Measurements from ENCODE around the gene CTNNA2. TPM values are rescaled to one million over a fixed set of nuclear protein-coding genes. Genes with fewer than 3 reads are reported as not detected.

Gene CTNNA2
- total RNA-seq, 4 donors from 2014 or later = 0.40 to 1.7 (median 1.5) TPM; not detected in 1

DNA sequence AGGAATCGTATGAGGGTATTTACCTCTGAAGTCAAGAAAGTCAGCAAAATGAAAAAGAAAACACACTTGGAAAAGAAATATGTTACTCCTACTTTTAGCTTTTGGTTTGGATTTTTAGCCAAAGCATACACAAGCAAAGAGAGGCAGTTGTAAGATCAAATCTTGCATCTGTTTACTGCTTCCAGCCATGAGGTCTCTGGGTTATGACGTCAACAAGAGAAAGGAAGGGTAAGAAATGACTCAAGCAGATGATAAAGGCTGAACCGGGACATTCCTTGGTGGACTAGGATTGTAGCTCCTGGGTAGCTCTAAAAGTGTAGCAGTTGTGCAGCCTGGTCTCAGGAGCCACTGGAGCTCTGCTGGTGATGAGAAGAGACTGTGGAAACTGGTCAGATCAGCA, 16.8 kb downstream of the CTNNA2 start:
- no peak overlapping the region for H3K4me3 ChIP-seq
- DNase-seq = no peak
- no peaks in the 10 kb centered on the region for H3K36me3 ChIP-seq
- TF ChIP-seq EP300 (IDR thresholded peaks at IDR 0.05; ENCODE audit: low read depth) = no peak
- TF ChIP-seq CTCF (IDR thresholded peaks at IDR 0.05) = no peak
- TF ChIP-seq POLR2AphosphoS5 (IDR thresholded peaks at IDR 0.05) = no peak
- no peak for TF ChIP-seq POLR2A (IDR thresholded peaks at IDR 0.05)
- H3K27ac ChIP-seq = no peak overlapping the region
- in situ Hi-C loops (cut with MboI; ENCODE audit: low pct_ligation_motif_present in 1 of 4, low pct_unique_long_range_greater_than_20kb in 1 of 4, low sequenced_read_pairs in 3 of 4) (loop anchor here in 1 of 4 donors (25.0 kb wide), 1 partner anchor 333 kb away; no protein-coding TSS in a partner anchor), intact Hi-C loops (cut with DNase I; ENCODE audit: low total_unique reads) (no loop called here)
- WGBS, 2 donors (ENCODE audit: low coverage in 1 of 2) = 58 to 66% methylated on average over 3 of the region's 3 CpGs
- H3K27me3 ChIP-seq = no peaks in the 10 kb centered on the region
- no peaks in the 10 kb centered on the region for H3K9me3 ChIP-seq
- H3K4me1 ChIP-seq = no peaks in the 10 kb centered on the region

DNA sequence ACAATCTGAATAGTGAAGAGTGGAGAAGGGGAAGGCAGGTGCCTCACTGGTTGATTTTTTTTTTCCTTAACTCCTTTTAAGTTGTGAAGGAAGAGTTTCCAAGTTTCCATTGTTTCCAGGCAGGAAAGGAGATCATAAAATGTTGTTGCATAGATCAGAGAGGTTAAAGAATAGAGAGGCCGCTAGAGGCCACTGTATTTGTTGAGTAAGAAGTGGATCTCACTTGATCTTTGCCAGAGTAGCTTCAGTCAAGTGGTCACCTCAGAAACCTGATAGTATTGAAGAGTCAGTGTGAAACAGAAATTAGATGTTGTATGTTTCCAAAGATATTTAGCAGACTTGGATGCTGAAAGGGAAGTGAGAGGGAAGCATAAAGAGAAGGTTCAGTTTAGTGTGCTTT, 17.6 kb downstream of the CTNNA2 start:
- Histone ChIP-seq H3K4me3 (no peak overlapping the region), H3K4me1 (no peaks in the 10 kb centered on the region), H3K27ac (no peak overlapping the region), H3K36me3 (no peaks in the 10 kb centered on the region), H3K9me3 (no peaks in the 10 kb centered on the region), H3K27me3 (no peaks in the 10 kb centered on the region)
- TF ChIP-seq EP300 (IDR thresholded peaks at IDR 0.05; ENCODE audit: low read depth) (no peak), POLR2AphosphoS5 (IDR thresholded peaks at IDR 0.05) (no peak), CTCF (IDR thresholded peaks at IDR 0.05) (peak in 1 of 5 experiments; percentile 5)
- in situ Hi-C loops (cut with MboI; ENCODE audit: low pct_ligation_motif_present in 1 of 4, low pct_unique_long_range_greater_than_20kb in 1 of 4, low sequenced_read_pairs in 3 of 4) = loop anchor here in 1 of 4 donors (25.0 kb wide), 1 partner anchor 332 kb away; no protein-coding TSS in a partner anchor
- 0 to 14% methylated on average over 1 of the region's 1 CpG for WGBS, 2 donors (ENCODE audit: low coverage in 1 of 2)
- intact Hi-C loops (cut with DNase I; ENCODE audit: low total_unique reads) = no loop called here
- no peak for DNase-seq

DNA sequence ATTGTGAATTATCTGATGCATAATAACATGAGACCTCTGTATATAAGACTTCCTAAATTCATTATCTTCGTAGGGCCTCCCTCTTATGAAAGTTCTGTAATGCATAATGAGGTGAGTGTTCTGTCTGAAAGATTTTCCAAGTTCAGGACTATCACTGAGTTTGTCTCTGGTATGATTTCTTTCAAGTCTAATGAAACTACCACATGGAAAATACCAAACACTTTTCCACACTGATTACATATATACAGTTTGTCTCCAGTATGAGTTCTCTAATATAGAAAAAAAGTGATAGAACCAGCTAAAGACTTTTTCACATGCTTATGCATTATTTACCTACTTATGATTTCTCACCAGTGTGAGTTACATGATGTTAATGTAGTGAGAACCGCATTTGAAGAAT, 34.7 kb downstream of the CTNNA2 start:
- in situ Hi-C loops (cut with MboI; ENCODE audit: low pct_ligation_motif_present in 1 of 4, low pct_unique_long_range_greater_than_20kb in 1 of 4, low sequenced_read_pairs in 3 of 4) (loop anchor here in 1 of 4 donors (25.0 kb wide), 1 partner anchor 315 kb away; no protein-coding TSS in a partner anchor), intact Hi-C loops (cut with DNase I; ENCODE audit: low total_unique reads) (no loop called here)
- Histone ChIP-seq H3K4me3 (no peak overlapping the region), H3K27ac (no peak overlapping the region), H3K9me3 (peaks cover 13 to 19% of the 10 kb centered on the region in 2 donors), H3K27me3 (no peaks in the 10 kb centered on the region), H3K4me1 (no peaks in the 10 kb centered on the region), H3K36me3 (peaks cover 0 to 2% (median 0%) of the 10 kb centered on the region in 4 donors)
- no peak for DNase-seq
- no peak for TF ChIP-seq POLR2A (IDR thresholded peaks at IDR 0.05)
- TF ChIP-seq EP300 (IDR thresholded peaks at IDR 0.05; ENCODE audit: low read depth) = no peak
- TF ChIP-seq POLR2AphosphoS5 (IDR thresholded peaks at IDR 0.05) = no peak
- TF ChIP-seq CTCF (IDR thresholded peaks at IDR 0.05) = no peak
- WGBS, 2 donors (ENCODE audit: low coverage in 1 of 2) = 63 to 69% methylated on average over 2 of the region's 2 CpGs

GRCh38 chr2:79552653-79553052, 39.8 kb downstream of the CTNNA2 start:
- no peak for DNase-seq
- Histone ChIP-seq H3K27ac (no peak overlapping the region), H3K9me3 (peaks cover 0 to 19% of the 10 kb centered on the region in 2 donors), H3K4me3 (no peak overlapping the region), H3K4me1 (no peaks in the 10 kb centered on the region), H3K36me3 (no peaks in the 10 kb centered on the region), H3K27me3 (no peaks in the 10 kb centered on the region)
- intact Hi-C loops (cut with DNase I; ENCODE audit: low total_unique reads) = no loop called here
- in situ Hi-C loops (cut with MboI; ENCODE audit: low pct_ligation_motif_present in 1 of 4, low pct_unique_long_range_greater_than_20kb in 1 of 4, low sequenced_read_pairs in 3 of 4) = no loop called here
- 67 to 80% methylated on average over 1 of the region's 1 CpG for WGBS, 2 donors (ENCODE audit: low coverage in 1 of 2)
- no peak for TF ChIP-seq POLR2A (IDR thresholded peaks at IDR 0.05)
- no peak for TF ChIP-seq EP300 (IDR thresholded peaks at IDR 0.05; ENCODE audit: low read depth)
- no peak for TF ChIP-seq CTCF (IDR thresholded peaks at IDR 0.05)
- TF ChIP-seq POLR2AphosphoS5 (IDR thresholded peaks at IDR 0.05) = no peak

Measured in transverse colon (tissue), 4 donors.